ENCODE data around the gene CYTH1. TPM values are rescaled to one million over a fixed set of nuclear protein-coding genes. Genes with fewer than 3 reads are reported as not detected.

Gene CYTH1
- polyA plus RNA-seq, 2 of the 4 experiments (the other 2 are of a cell fraction): 38.5 to 46.2 TPM

DNA sequence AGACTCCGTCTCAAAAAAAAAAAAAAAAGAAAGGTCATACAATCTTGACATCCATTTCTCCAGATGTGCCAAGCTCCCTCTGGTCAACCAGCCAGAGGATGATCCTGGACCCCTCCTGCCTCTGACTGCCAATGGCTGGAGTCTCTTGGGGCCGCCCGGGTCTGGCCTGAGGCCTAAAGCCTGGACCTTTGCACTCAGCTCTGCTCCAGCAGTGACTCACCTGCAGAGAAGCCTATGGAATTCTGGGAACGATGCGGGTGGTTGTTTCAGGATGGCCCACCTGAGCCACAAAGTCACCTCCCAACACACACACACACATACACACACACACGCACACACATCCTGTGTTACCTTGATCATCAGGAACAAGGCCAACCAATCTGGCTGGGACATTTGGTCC lies 140.8 kb downstream of the CYTH1 start (continued):
- TF ChIP-seq PHF8 (IDR thresholded peaks at IDR 0.05; ENCODE audit: borderline replicate concordance, low read depth): no peak
- TF ChIP-seq ZSCAN20 (CRISPR knock-in tag; IDR thresholded peaks at IDR 0.05): no peak
- no peak for TF ChIP-seq RCOR1 (IDR thresholded peaks at IDR 0.05; ENCODE audit: low read depth, low read length)
- TF ChIP-seq, protein P1, sequence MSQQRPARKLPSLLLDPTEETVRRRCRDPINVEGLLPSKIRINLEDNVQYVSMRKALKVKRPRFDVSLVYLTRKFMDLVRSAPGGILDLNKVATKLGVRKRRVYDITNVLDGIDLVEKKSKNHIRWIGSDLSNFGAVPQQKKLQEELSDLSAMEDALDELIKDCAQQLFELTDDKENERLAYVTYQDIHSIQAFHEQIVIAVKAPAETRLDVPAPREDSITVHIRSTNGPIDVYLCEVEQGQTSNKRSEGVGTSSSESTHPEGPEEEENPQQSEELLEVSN (IDR thresholded peaks at IDR 0.05; ENCODE audit: borderline replicate concordance, low read depth): no peak
- TF ChIP-seq FOSL2 (IDR thresholded peaks at IDR 0.05): no peak
- TF ChIP-seq FOSL2 (CRISPR knock-in tag; IDR thresholded peaks at IDR 0.05): no peak

DNA sequence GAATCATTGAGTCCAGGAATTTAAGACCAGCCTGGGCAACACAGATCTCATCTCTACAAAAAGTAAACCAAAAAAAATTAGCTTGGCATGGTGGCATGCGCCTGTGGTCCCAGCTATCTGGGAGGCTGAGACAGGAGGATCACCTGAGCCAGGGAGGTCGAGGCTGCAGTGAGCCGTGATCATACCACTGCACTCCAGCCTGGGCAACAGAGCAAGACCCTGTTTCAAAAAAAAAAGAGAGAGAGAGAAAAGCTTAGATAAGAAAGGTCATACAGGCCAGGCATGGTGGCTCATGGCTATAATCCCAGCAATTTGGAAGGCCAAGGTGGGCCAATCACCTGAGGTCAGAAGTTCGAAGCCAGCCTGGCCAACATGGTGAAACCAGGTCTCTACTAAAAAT lies 141.4 kb downstream of the CYTH1 start:
- no peak overlapping the region for H3K27ac ChIP-seq
- no peak for FAIRE-seq
- no peak for ATAC-seq
- no peak overlapping the region for H3K4me2 ChIP-seq
- TF ChIP-seq, protein P2, sequence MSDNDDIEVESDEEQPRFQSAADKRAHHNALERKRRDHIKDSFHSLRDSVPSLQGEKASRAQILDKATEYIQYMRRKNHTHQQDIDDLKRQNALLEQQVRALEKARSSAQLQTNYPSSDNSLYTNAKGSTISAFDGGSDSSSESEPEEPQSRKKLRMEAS (IDR thresholded peaks at IDR 0.05): no peak
- no peak for TF ChIP-seq EP300 (IDR thresholded peaks at IDR 0.05)
- TF ChIP-seq, protein P3, sequence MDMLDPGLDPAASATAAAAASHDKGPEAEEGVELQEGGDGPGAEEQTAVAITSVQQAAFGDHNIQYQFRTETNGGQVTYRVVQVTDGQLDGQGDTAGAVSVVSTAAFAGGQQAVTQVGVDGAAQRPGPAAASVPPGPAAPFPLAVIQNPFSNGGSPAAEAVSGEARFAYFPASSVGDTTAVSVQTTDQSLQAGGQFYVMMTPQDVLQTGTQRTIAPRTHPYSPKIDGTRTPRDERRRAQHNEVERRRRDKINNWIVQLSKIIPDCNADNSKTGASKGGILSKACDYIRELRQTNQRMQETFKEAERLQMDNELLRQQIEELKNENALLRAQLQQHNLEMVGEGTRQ (IDR thresholded peaks at IDR 0.05): no peak
- no peak for TF ChIP-seq ZNF302 (CRISPR knock-in tag; IDR thresholded peaks at IDR 0.05)
- no peak for TF ChIP-seq ESRRA (IDR thresholded peaks at IDR 0.05; ENCODE audit: borderline replicate concordance, low read length)
- TF ChIP-seq KDM5A (IDR thresholded peaks at IDR 0.05): no peak
- TF ChIP-seq, protein P4, sequence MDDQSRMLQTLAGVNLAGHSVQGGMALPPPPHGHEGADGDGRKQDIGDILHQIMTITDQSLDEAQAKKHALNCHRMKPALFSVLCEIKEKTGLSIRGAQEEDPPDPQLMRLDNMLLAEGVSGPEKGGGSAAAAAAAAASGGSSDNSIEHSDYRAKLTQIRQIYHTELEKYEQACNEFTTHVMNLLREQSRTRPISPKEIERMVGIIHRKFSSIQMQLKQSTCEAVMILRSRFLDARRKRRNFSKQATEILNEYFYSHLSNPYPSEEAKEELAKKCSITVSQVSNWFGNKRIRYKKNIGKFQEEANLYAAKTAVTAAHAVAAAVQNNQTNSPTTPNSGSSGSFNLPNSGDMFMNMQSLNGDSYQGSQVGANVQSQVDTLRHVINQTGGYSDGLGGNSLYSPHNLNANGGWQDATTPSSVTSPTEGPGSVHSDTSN (IDR thresholded peaks at IDR 0.05): no peak
- no peak for TF ChIP-seq ZFP36 (IDR thresholded peaks at IDR 0.05; ENCODE audit: borderline replicate concordance, partially characterized antibody)
- no peaks in the 10 kb centered on the region for H3K9me3 ChIP-seq
- ChIA-PET POLR2A (no interaction called here), CTCF (interaction anchor here (0.7 to 1.7 kb wide), 4 partner anchors 12 to 68 kb away, joined by 3 to 6 read pairs (median 4); no protein-coding TSS in a partner anchor)
- H3K4me3 ChIP-seq: no peak overlapping the region
- DNase-seq (ENCODE audit: low read depth in 1 of 2, low spot score in 1 of 2): no peak
- peaks cover 12% of the 10 kb centered on the region for H3K4me1 ChIP-seq
- 86% methylated on average over 4 of the region's 4 CpGs for WGBS (ENCODE audit: missing lambda C conversion rate)

DNA sequence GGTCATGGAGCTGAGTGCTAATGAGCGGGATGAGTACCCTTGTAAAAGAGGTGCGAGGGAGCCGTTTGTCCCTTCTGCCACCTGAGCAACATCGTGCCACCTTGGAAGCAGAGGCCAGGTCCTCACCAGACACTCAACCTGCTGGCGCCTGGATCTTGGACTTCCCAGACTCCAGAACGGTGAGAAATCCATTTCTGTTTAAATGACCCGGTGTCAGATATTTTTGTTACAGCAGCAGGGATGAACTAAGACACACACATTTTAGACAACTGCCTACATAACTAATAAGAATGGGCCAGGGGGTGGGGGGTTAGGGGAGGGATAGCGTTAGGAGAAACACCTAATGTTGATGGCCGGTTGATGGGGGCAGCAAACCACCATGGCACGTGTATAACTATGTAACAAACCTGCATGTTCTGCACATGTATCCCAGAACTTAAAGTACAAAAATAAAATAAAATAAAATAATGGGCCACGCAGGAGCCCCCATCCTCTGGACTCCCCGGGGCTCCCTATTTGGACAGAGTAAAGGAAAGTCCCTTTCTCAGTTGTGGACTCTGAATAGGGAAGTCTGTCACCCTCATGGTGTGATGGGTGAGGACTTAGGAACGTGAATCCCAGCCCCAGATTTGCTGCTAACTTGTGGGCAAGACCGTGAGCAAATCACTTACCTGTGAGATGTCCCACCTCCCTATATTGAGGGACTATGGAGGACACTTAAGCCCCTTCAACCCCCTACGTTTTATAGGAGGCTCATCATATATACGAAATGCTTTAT lies 144.2 kb downstream of the CYTH1 start:
- H3K9me3 ChIP-seq: no peaks in the 10 kb centered on the region
- ChIA-PET CTCF (interaction anchor here (0.8 to 2.0 kb wide), 2 partner anchors 28 to 141 kb away, joined by 3 to 6 read pairs; no protein-coding TSS in a partner anchor), POLR2A (no interaction called here)
- ATAC-seq (no peak), FAIRE-seq (no peak), DNase-seq (ENCODE audit: low read depth in 1 of 2, low spot score in 1 of 2) (no peak)
- WGBS (ENCODE audit: missing lambda C conversion rate): 82% methylated on average over 16 of the region's 16 CpGs
- no peak overlapping the region for H3K4me3 ChIP-seq
- no peak overlapping the region for H3K4me2 ChIP-seq
- peaks cover 9% of the 10 kb centered on the region; the same call in 1 of the 3 replicates for H3K4me1 ChIP-seq
- peak overlapping the region in 1 of 2 experiments; percentile 44; a peak in 3 of 6 replicates for H3K27ac ChIP-seq
- TF ChIP-seq FOXS1 (CRISPR knock-in tag; IDR thresholded peaks at IDR 0.05) (no peak), CHD4 (IDR thresholded peaks at IDR 0.05; ENCODE audit: borderline replicate concordance) (no peak), RFX5 (IDR thresholded peaks at IDR 0.05) (no peak), SMC3 (IDR thresholded peaks at IDR 0.05) (no peak), CBX2 (IDR thresholded peaks at IDR 0.05; ENCODE audit: borderline replicate concordance, low read depth) (no peak), EHF (CRISPR knock-in tag; IDR thresholded peaks at IDR 0.05) (no peak), KDM5A (IDR thresholded peaks at IDR 0.05) (no peak), MAZ (IDR thresholded peaks at IDR 0.05; ENCODE audit: borderline replicate concordance, low read depth, low read length) (no peak)
- TF ChIP-seq, protein P5, sequence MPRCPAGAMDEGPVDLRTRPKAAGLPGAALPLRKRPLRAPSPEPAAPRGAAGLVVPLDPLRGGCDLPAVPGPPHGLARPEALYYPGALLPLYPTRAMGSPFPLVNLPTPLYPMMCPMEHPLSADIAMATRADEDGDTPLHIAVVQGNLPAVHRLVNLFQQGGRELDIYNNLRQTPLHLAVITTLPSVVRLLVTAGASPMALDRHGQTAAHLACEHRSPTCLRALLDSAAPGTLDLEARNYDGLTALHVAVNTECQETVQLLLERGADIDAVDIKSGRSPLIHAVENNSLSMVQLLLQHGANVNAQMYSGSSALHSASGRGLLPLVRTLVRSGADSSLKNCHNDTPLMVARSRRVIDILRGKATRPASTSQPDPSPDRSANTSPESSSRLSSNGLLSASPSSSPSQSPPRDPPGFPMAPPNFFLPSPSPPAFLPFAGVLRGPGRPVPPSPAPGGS (IDR thresholded peaks at IDR 0.05): no peak
